ENCODE data around the gene RHEX.
"Not testable (repeated sequence)": the region's sequence is repeated elsewhere in the genome, so short reads cannot be mapped to it uniquely, and the experiment has no call there.

Gene RHEX

GRCh38 chr1:206036663-206037455 is 16.1 kb upstream of the RHEX start:
- no peak overlapping the region for H3K27ac ChIP-seq (ENCODE audit: low read depth, low read length)
- H3K4me3 ChIP-seq (ENCODE audit: low read length) = no peak overlapping the region
- no peaks in the 10 kb centered on the region for H3K36me3 ChIP-seq (ENCODE audit: control insufficient read depth, insufficient read depth, low read length)
- no peak overlapping the region for H3K9ac ChIP-seq (ENCODE audit: low read length)
- H3K27me3 ChIP-seq (ENCODE audit: control insufficient read depth, insufficient read depth, low read length) = peaks cover 4% of the 10 kb centered on the region
- H3K4me1 ChIP-seq (ENCODE audit: control insufficient read depth, insufficient read depth, low read length) = no peaks in the 10 kb centered on the region

- peaks cover 4% of the 10 kb centered on the region for H3K27me3 ChIP-seq (ENCODE audit: control insufficient read depth, insufficient read depth, low read length)
- H3K4me3 ChIP-seq (ENCODE audit: low read length) = no peak overlapping the region
- no peak overlapping the region for H3K9ac ChIP-seq (ENCODE audit: low read length)
- H3K36me3 ChIP-seq (ENCODE audit: control insufficient read depth, insufficient read depth, low read length) = no peaks in the 10 kb centered on the region
- H3K4me1 ChIP-seq (ENCODE audit: control insufficient read depth, insufficient read depth, low read length) = no peaks in the 10 kb centered on the region
- H3K27ac ChIP-seq (ENCODE audit: low read depth, low read length) = no peak overlapping the region
Observed at GRCh38 chr1:206037581-206037980, 15.4 kb upstream of the RHEX start.

GRCh38 chr1:206039046-206039973 is 13.7 kb upstream of the RHEX start:
- H3K9ac ChIP-seq (ENCODE audit: low read length) = no peak overlapping the region
- H3K36me3 ChIP-seq (ENCODE audit: control insufficient read depth, insufficient read depth, low read length) = no peaks in the 10 kb centered on the region
- H3K27ac ChIP-seq (ENCODE audit: low read depth, low read length) = no peak overlapping the region
- peaks cover 4% of the 10 kb centered on the region for H3K27me3 ChIP-seq (ENCODE audit: control insufficient read depth, insufficient read depth, low read length)
- H3K4me3 ChIP-seq (ENCODE audit: low read length) = no peak overlapping the region
- H3K4me1 ChIP-seq (ENCODE audit: control insufficient read depth, insufficient read depth, low read length) = no peaks in the 10 kb centered on the region

- no peak overlapping the region for H3K4me3 ChIP-seq (ENCODE audit: low read length)
- H3K9ac ChIP-seq (ENCODE audit: low read length) = no peak overlapping the region
- H3K4me1 ChIP-seq (ENCODE audit: control insufficient read depth, insufficient read depth, low read length) = no peaks in the 10 kb centered on the region
- peaks cover 4% of the 10 kb centered on the region for H3K27me3 ChIP-seq (ENCODE audit: control insufficient read depth, insufficient read depth, low read length)
- H3K27ac ChIP-seq (ENCODE audit: low read depth, low read length) = no peak overlapping the region
- no peaks in the 10 kb centered on the region for H3K36me3 ChIP-seq (ENCODE audit: control insufficient read depth, insufficient read depth, low read length)
Observed at GRCh38 chr1:206040328-206040727, 12.6 kb upstream of the RHEX start.

- Histone ChIP-seq H3K4me3 (ENCODE audit: low read length) (no peak overlapping the region), H3K36me3 (ENCODE audit: control insufficient read depth, insufficient read depth, low read length) (no peaks in the 10 kb centered on the region), H3K27me3 (ENCODE audit: control insufficient read depth, insufficient read depth, low read length) (peaks cover 4% of the 10 kb centered on the region), H3K4me1 (ENCODE audit: control insufficient read depth, insufficient read depth, low read length) (no peaks in the 10 kb centered on the region), H3K9ac (ENCODE audit: low read length) (no peak overlapping the region), H3K27ac (ENCODE audit: low read depth, low read length) (no peak overlapping the region)
Observed at GRCh38 chr1:206041640-206042039, 11.3 kb upstream of the RHEX start.

- Histone ChIP-seq H3K36me3 (ENCODE audit: control insufficient read depth, insufficient read depth, low read length) (no peaks in the 10 kb centered on the region), H3K4me1 (ENCODE audit: control insufficient read depth, insufficient read depth, low read length) (no peaks in the 10 kb centered on the region), H3K27ac (ENCODE audit: low read depth, low read length) (no peak overlapping the region), H3K9ac (ENCODE audit: low read length) (no peak overlapping the region), H3K27me3 (ENCODE audit: control insufficient read depth, insufficient read depth, low read length) (no peaks in the 10 kb centered on the region), H3K4me3 (ENCODE audit: low read length) (no peak overlapping the region)
Observed at GRCh38 chr1:206047271-206047670, 5.7 kb upstream of the RHEX start.

- H3K27ac ChIP-seq (ENCODE audit: low read depth, low read length) = no peak overlapping the region
- H3K4me3 ChIP-seq (ENCODE audit: low read length) = no peak overlapping the region
- H3K9ac ChIP-seq (ENCODE audit: low read length) = no peak overlapping the region
- no peaks in the 10 kb centered on the region for H3K36me3 ChIP-seq (ENCODE audit: control insufficient read depth, insufficient read depth, low read length)
- H3K27me3 ChIP-seq (ENCODE audit: control insufficient read depth, insufficient read depth, low read length) = no peaks in the 10 kb centered on the region
- no peaks in the 10 kb centered on the region for H3K4me1 ChIP-seq (ENCODE audit: control insufficient read depth, insufficient read depth, low read length)
Observed at GRCh38 chr1:206048582-206048981, 4.4 kb upstream of the RHEX start.

- Histone ChIP-seq H3K27me3 (ENCODE audit: control insufficient read depth, insufficient read depth, low read length) (no peaks in the 10 kb centered on the region), H3K4me3 (ENCODE audit: low read length) (no peak overlapping the region), H3K9ac (ENCODE audit: low read length) (no peak overlapping the region), H3K4me1 (ENCODE audit: control insufficient read depth, insufficient read depth, low read length) (no peaks in the 10 kb centered on the region), H3K36me3 (ENCODE audit: control insufficient read depth, insufficient read depth, low read length) (no peaks in the 10 kb centered on the region), H3K27ac (ENCODE audit: low read depth, low read length) (no peak overlapping the region)
Observed at GRCh38 chr1:206049293-206049692, 3.7 kb upstream of the RHEX start.

GRCh38 chr1:206049919-206050600 is 2.9 kb upstream of the RHEX start:
- Histone ChIP-seq H3K27me3 (ENCODE audit: control insufficient read depth, insufficient read depth, low read length) (no peaks in the 10 kb centered on the region), H3K27ac (ENCODE audit: low read depth, low read length) (no peak overlapping the region), H3K4me1 (ENCODE audit: control insufficient read depth, insufficient read depth, low read length) (no peaks in the 10 kb centered on the region), H3K36me3 (ENCODE audit: control insufficient read depth, insufficient read depth, low read length) (no peaks in the 10 kb centered on the region), H3K4me3 (ENCODE audit: low read length) (no peak overlapping the region), H3K9ac (ENCODE audit: low read length) (no peak overlapping the region)

- no peaks in the 10 kb centered on the region for H3K27me3 ChIP-seq (ENCODE audit: control insufficient read depth, insufficient read depth, low read length)
- H3K9ac ChIP-seq (ENCODE audit: low read length) = no peak overlapping the region
- H3K27ac ChIP-seq (ENCODE audit: low read depth, low read length) = no peak overlapping the region
- H3K4me3 ChIP-seq (ENCODE audit: low read length) = no peak overlapping the region
- no peaks in the 10 kb centered on the region for H3K36me3 ChIP-seq (ENCODE audit: control insufficient read depth, insufficient read depth, low read length)
- no peaks in the 10 kb centered on the region for H3K4me1 ChIP-seq (ENCODE audit: control insufficient read depth, insufficient read depth, low read length)
Observed at GRCh38 chr1:206050655-206051235, 2.2 kb upstream of the RHEX start.

GRCh38 chr1:206052231-206052865 is 625 bp upstream of the RHEX start:
- not testable (repeated sequence) for H3K36me3 ChIP-seq (ENCODE audit: control insufficient read depth, insufficient read depth, low read length); H3K9ac ChIP-seq (ENCODE audit: low read length); H3K4me3 ChIP-seq (ENCODE audit: low read length); H3K27me3 ChIP-seq (ENCODE audit: control insufficient read depth, insufficient read depth, low read length); H3K27ac ChIP-seq (ENCODE audit: low read depth, low read length); H3K4me1 ChIP-seq (ENCODE audit: control insufficient read depth, insufficient read depth, low read length)

- not testable (repeated sequence) for H3K4me1 ChIP-seq (ENCODE audit: control insufficient read depth, insufficient read depth, low read length); H3K36me3 ChIP-seq (ENCODE audit: control insufficient read depth, insufficient read depth, low read length); H3K27ac ChIP-seq (ENCODE audit: low read depth, low read length); H3K27me3 ChIP-seq (ENCODE audit: control insufficient read depth, insufficient read depth, low read length); H3K9ac ChIP-seq (ENCODE audit: low read length); H3K4me3 ChIP-seq (ENCODE audit: low read length)
Observed at GRCh38 chr1:206053616-206054015, 643 bp downstream of the RHEX start.
